Peyer's patch (tissue), 4 donors: ENCODE results near the gene RABL6. TPM values are rescaled to one million over a fixed set of nuclear protein-coding genes. Genes with fewer than 3 reads are reported as not detected.
A peak's percentile ranks its signal among the peaks of the same experiment; 100 is the strongest.

Experiments used
- DNase-seq, 3 donors: peaks; one replicate each; pipeline ENCODE4 v3.0.0-alpha.2; 2017 to 2019
- H3K27ac ChIP-seq, 4 donors: fragments of 200-600 bp; sonication (generic); one replicate each; pipeline ENCODE4 v1.5.1; 2016 to 2019
- H3K27me3 ChIP-seq, 2 donors: fragments of 200-600 bp; sonication (generic); one replicate each; pipeline ENCODE4 v1.5.1; 2019
- H3K36me3 ChIP-seq, 3 donors: fragments of 200-600 bp; sonication (generic); one replicate each; pipeline ENCODE4 v1.5.1; 2016 to 2019
- H3K4me1 ChIP-seq, 4 donors: fragments of 200-600 bp; sonication (generic); one replicate each; pipeline ENCODE4 v1.5.1; 2016 to 2019
- H3K4me3 ChIP-seq, 4 donors: fragments of 200-600 bp; sonication (generic); 1 replicate in 3 of 4; 2 replicates in 1 of 4; pipeline ENCODE4 v1.5.1; 2016 to 2019; ENCODE audit warnings: mild to moderate bottlenecking in 1 of 4
- H3K9me3 ChIP-seq, 4 donors: fragments of 200-600 bp; sonication (generic); one replicate each; pipeline ENCODE4 v1.5.1; 2016 to 2019; ENCODE audit warnings: mild to moderate bottlenecking in 1 of 4
- POLR2A ChIP-seq, 2 donors: fragments of 450-650 bp; IDR thresholded peaks; one replicate each; pipeline ENCODE4 v1.5.1; 2017; ENCODE audit warnings: antibody characterized with exemption in 2 of 2, mild to moderate bottlenecking in 2 of 2, moderate library complexity in 2 of 2
- total RNA-seq, 4 donors: library from RNA; depleted of rRNA; stranded (reverse); fragments of >200 nt; gene quantifications; one replicate each; pipeline ENCODE4 v1.1.0, GENCODE V29; 2016
- TF ChIP-seq, protein P1 (sequence below), 6 experiments: fragments of 450-650 bp in 4 of 6; fragments of 200-600 bp in 2 of 6; sonication (generic) in 1 of 6; IDR thresholded peaks; one replicate each; pipeline ENCODE4 v1.5.1; 2017 to 2019; ENCODE audit warnings: antibody characterized with exemption in 6 of 6, mild to moderate bottlenecking in 3 of 6, moderate library complexity in 1 of 6

Gene RABL6
- total RNA-seq, 4 donors from 2014 or later = 98.4 to 187 (median 134) TPM

- no peak for DNase-seq
- TF ChIP-seq, protein P1, sequence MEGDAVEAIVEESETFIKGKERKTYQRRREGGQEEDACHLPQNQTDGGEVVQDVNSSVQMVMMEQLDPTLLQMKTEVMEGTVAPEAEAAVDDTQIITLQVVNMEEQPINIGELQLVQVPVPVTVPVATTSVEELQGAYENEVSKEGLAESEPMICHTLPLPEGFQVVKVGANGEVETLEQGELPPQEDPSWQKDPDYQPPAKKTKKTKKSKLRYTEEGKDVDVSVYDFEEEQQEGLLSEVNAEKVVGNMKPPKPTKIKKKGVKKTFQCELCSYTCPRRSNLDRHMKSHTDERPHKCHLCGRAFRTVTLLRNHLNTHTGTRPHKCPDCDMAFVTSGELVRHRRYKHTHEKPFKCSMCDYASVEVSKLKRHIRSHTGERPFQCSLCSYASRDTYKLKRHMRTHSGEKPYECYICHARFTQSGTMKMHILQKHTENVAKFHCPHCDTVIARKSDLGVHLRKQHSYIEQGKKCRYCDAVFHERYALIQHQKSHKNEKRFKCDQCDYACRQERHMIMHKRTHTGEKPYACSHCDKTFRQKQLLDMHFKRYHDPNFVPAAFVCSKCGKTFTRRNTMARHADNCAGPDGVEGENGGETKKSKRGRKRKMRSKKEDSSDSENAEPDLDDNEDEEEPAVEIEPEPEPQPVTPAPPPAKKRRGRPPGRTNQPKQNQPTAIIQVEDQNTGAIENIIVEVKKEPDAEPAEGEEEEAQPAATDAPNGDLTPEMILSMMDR (IDR thresholded peaks at IDR 0.05) = no peak
- TF ChIP-seq POLR2A (IDR thresholded peaks at IDR 0.05) = no peak
- Histone ChIP-seq H3K9me3 (no peaks in the 10 kb centered on the region), H3K36me3 (no peaks in the 10 kb centered on the region), H3K27me3 (no peaks in the 10 kb centered on the region), H3K27ac (peak overlapping the region in 3 of 4 donors; percentile 96 to 99 (median 98)), H3K4me3 (no peak overlapping the region), H3K4me1 (peaks cover 2 to 62% (median 12%) of the 10 kb centered on the region in 4 donors)
Observed at GRCh38 chr9:136789523-136789937, 18.2 kb upstream of the RABL6 start.

DNA sequence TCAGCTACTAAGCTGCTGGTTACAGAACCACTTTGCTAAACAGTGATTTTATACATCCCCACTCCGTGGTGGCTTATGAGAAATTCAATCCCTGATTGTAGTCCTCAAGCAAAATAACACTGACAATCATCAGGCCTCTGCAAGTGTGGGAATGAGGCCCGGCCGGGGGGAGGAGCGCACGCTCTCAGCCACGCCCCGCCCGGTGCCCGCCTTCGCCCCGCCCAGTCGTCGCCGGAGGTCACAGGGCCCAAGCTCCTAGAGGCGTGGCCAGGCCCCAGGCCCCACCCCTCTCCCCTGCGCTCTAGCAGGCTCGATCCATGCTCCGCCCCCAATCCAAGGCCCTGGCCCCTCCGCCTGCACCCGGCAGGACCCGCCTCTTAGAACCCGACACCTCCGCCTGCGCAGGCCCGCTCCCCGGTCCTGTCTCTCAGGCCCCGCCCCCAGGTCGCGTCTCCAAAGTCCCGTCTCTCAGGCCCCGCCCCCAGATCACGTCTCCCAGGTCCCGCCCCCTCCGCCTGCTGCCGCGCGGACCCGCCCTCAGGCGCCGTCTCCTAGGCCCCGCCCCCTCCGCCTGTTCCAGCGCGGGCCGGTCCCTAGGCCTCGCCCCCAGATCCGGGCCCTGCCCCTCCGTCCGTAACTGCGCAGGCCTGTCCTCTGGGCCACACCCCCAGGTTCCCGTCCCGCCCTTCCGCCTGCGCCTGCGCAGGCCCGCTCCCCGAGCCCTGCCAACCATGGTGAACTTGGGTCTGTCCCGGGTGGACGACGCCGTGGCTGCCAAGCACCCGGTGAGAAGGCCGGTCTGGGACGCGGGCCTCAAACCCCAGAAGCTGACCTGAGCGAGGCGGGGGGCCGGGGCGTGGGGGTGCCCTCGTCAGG is 16.9 kb upstream of the RABL6 start, which contains the start of gene TMEM141:
Gene TMEM141, plus strand, starts transcription at position 705 of the 876 bp plus-strand sequence. Its CDS starts 27 bp downstream, at position 732.
- H3K27me3 ChIP-seq = no peaks in the 10 kb centered on the region
- H3K36me3 ChIP-seq = no peaks in the 10 kb centered on the region
- peak; percentile 81 to 95 for TF ChIP-seq POLR2A (IDR thresholded peaks at IDR 0.05)
- TF ChIP-seq, protein P1 (IDR thresholded peaks at IDR 0.05) = peak in 1 of 6 experiments; percentile 17
- peak within 1 kb of the TSS; percentile 96 to 99 (median 97) for H3K27ac ChIP-seq
- peaks cover 2 to 70% (median 12%) of the 10 kb centered on the region in 4 donors for H3K4me1 ChIP-seq
- DNase-seq = peak; percentile 100
- H3K4me3 ChIP-seq = peak within 1 kb of the TSS; percentile 59 to 73 (median 64)
- no peaks in the 10 kb centered on the region for H3K9me3 ChIP-seq

DNA sequence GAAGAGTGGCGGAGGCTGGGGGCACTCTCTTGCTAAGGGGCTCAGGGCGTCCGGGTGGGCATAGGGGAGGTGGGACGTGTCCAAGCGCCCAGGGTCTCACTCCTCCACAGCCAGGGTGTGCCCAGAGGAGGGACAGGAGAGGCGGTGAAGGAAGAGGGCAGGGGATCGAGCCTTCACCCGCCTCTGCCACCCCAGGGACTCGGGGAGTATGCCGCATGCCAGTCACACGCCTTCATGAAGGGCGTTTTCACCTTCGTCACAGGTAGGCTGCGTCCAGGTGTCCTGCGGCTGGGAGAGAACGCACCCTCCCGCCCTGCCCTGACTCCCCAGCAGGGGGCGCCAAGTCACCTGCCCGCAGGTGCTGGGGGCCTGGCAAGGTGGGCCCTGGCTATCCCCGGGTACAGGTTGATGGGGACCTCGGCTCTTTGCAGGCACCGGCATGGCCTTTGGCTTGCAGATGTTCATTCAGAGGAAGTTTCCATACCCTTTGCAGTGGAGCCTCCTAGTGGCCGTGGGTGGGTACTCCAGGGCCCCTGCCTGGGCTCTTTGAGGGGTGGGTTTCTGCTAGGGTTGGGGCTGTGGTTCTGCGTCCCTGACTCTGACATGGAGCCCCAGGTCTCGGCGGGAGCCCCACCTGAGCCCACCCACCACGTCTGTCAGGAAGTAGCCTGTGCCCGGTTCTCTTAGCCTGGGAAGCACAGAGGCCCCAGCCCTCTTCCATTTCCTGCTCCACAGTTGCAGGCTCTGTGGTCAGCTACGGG is 16.1 kb upstream of the RABL6 start:
- DNase-seq = peak; percentile 52 to 89 (median 88)
- Histone ChIP-seq H3K4me1 (peaks cover 2 to 69% (median 12%) of the 10 kb centered on the region in 4 donors), H3K9me3 (no peaks in the 10 kb centered on the region), H3K36me3 (no peaks in the 10 kb centered on the region), H3K4me3 (peak overlapping the region; percentile 59 to 73 (median 64)), H3K27ac (peak overlapping the region; percentile 96 to 99 (median 97)), H3K27me3 (no peaks in the 10 kb centered on the region)
- TF ChIP-seq, protein P1 (IDR thresholded peaks at IDR 0.05) = peak; percentile 66 to 100 (median 96)
- peak; percentile 51 to 63 for TF ChIP-seq POLR2A (IDR thresholded peaks at IDR 0.05)

GRCh38 chr9:136792321-136793085 is 15.2 kb upstream of the RABL6 start:
- Histone ChIP-seq H3K27me3 (no peaks in the 10 kb centered on the region), H3K4me3 (peak overlapping the region in 3 of 4 donors; percentile 59 to 73 (median 65)), H3K9me3 (no peaks in the 10 kb centered on the region), H3K4me1 (peaks cover 2 to 61% (median 12%) of the 10 kb centered on the region in 4 donors), H3K27ac (peak overlapping the region; percentile 96 to 99 (median 97)), H3K36me3 (no peaks in the 10 kb centered on the region)
- TF ChIP-seq, protein P1 (IDR thresholded peaks at IDR 0.05) = no peak
- DNase-seq = peak in 1 of 3 donors; percentile 59
